ENCODE data around the gene IDE.
"Not testable (repeated sequence)": the region's sequence is repeated elsewhere in the genome, so short reads cannot be mapped to it uniquely, and the experiment has no call there.

Gene IDE

GRCh38 chr10:92436611-92437010 is 137.3 kb downstream of the IDE start (continued):
- no peak for TF ChIP-seq PPARA (CRISPR knock-in tag; IDR thresholded peaks at IDR 0.05; ENCODE audit: borderline replicate concordance)

GRCh38 chr10:92436065-92436464 is 137.8 kb downstream of the IDE start:
- not testable (repeated sequence) for ATAC-seq

- TF ChIP-seq CREB5 (CRISPR knock-in tag; IDR thresholded peaks at IDR 0.05; ENCODE audit: low read depth) (no peak), CSRNP3 (CRISPR knock-in tag; IDR thresholded peaks at IDR 0.05) (no peak), ZFP3 (CRISPR knock-in tag; IDR thresholded peaks at IDR 0.05) (no peak), ZNF70 (CRISPR knock-in tag; IDR thresholded peaks at IDR 0.05) (no peak), CSDC2 (CRISPR knock-in tag; IDR thresholded peaks at IDR 0.05) (no peak), ZNF565 (CRISPR knock-in tag; conservative IDR thresholded peaks at IDR 0.05; ENCODE audit: low read depth) (no peak), SNAI2 (CRISPR knock-in tag; IDR thresholded peaks at IDR 0.05) (no peak), ESRRG (CRISPR knock-in tag; IDR thresholded peaks at IDR 0.05) (no peak), TCF4 (CRISPR knock-in tag; IDR thresholded peaks at IDR 0.05; ENCODE audit: borderline replicate concordance) (no peak), TSHZ2 (CRISPR knock-in tag; IDR thresholded peaks at IDR 0.05) (no peak), TOX (CRISPR knock-in tag; IDR thresholded peaks at IDR 0.05; ENCODE audit: borderline replicate concordance) (no peak), BACH2 (CRISPR knock-in tag; IDR thresholded peaks at IDR 0.05; ENCODE audit: borderline replicate concordance) (no peak), ZFP30 (CRISPR knock-in tag; IDR thresholded peaks at IDR 0.05) (no peak), PATZ1 (CRISPR knock-in tag; IDR thresholded peaks at IDR 0.05; ENCODE audit: borderline replicate concordance) (no peak), GLIS3 (CRISPR knock-in tag; IDR thresholded peaks at IDR 0.05) (no peak), OSR1 (CRISPR knock-in tag; IDR thresholded peaks at IDR 0.05) (no peak), PPARA (CRISPR knock-in tag; IDR thresholded peaks at IDR 0.05; ENCODE audit: borderline replicate concordance) (no peak), RARB (CRISPR knock-in tag; IDR thresholded peaks at IDR 0.05) (no peak), ISL1 (CRISPR knock-in tag; IDR thresholded peaks at IDR 0.05) (no peak), ZC3H10 (CRISPR knock-in tag; IDR thresholded peaks at IDR 0.05) (no peak)
- ATAC-seq: no peak
Observed at GRCh38 chr10:92434385-92434784, 139.5 kb downstream of the IDE start.

- no peak for ATAC-seq
- TF ChIP-seq ZNF565 (CRISPR knock-in tag; conservative IDR thresholded peaks at IDR 0.05; ENCODE audit: low read depth) (no peak), ESRRG (CRISPR knock-in tag; IDR thresholded peaks at IDR 0.05) (no peak), PPARA (CRISPR knock-in tag; IDR thresholded peaks at IDR 0.05; ENCODE audit: borderline replicate concordance) (no peak), PATZ1 (CRISPR knock-in tag; IDR thresholded peaks at IDR 0.05; ENCODE audit: borderline replicate concordance) (no peak), ZC3H10 (CRISPR knock-in tag; IDR thresholded peaks at IDR 0.05) (no peak), SNAI2 (CRISPR knock-in tag; IDR thresholded peaks at IDR 0.05) (no peak), ZFP30 (CRISPR knock-in tag; IDR thresholded peaks at IDR 0.05) (no peak), ZFP3 (CRISPR knock-in tag; IDR thresholded peaks at IDR 0.05) (no peak), TSHZ2 (CRISPR knock-in tag; IDR thresholded peaks at IDR 0.05) (no peak), GLIS3 (CRISPR knock-in tag; IDR thresholded peaks at IDR 0.05) (no peak), ISL1 (CRISPR knock-in tag; IDR thresholded peaks at IDR 0.05) (no peak), ARNTL (CRISPR knock-in tag; IDR thresholded peaks at IDR 0.05; ENCODE audit: borderline replicate concordance, low read depth) (no peak), RARB (CRISPR knock-in tag; IDR thresholded peaks at IDR 0.05) (no peak), CSDC2 (CRISPR knock-in tag; IDR thresholded peaks at IDR 0.05) (no peak), TOX (CRISPR knock-in tag; IDR thresholded peaks at IDR 0.05; ENCODE audit: borderline replicate concordance) (no peak), CREB5 (CRISPR knock-in tag; IDR thresholded peaks at IDR 0.05; ENCODE audit: low read depth) (no peak)
Observed at GRCh38 chr10:92432596-92432995, 141.3 kb downstream of the IDE start.

All from SK-N-SH treated with all-trans-retinoic acid at 6 μM for 48 hours (cell line).